Progenitor cell of endocrine pancreas (in vitro differentiated cells): ENCODE results near the gene TBX5. TPM values are rescaled to one million over a fixed set of nuclear protein-coding genes. Genes with fewer than 3 reads are reported as not detected.
A peak's percentile ranks its signal among the peaks of the same experiment; 100 is the strongest.

Experiments used
- DNase-seq: peaks from one replicate; pipeline ENCODE4 v3.0.0; 2021; ENCODE audit warnings: low spot score; ENCODE audit not compliant: unreplicated experiment
- H3K27ac Mint-ChIP-seq: 2 replicates; pipeline ENCODE4 v1.8.0; 2021; ENCODE audit warnings: mild to moderate bottlenecking, moderate library complexity, mixed read lengths
- H3K27me3 Mint-ChIP-seq: 2 replicates; pipeline ENCODE4 v1.8.0; 2021; ENCODE audit warnings: mixed read lengths
- H3K36me3 Mint-ChIP-seq: 2 replicates; pipeline ENCODE4 v1.8.0; 2022; ENCODE audit warnings: mixed read lengths; ENCODE audit not compliant: insufficient read depth
- H3K4me1 Mint-ChIP-seq: 2 replicates; pipeline ENCODE4 v1.8.0; 2021; ENCODE audit warnings: low read depth, mixed read lengths
- H3K4me3 Mint-ChIP-seq: 2 replicates; pipeline ENCODE4 v1.8.0; 2021; ENCODE audit warnings: low read depth, mild to moderate bottlenecking, moderate library complexity, mixed read lengths
- H3K9me3 Mint-ChIP-seq: 2 replicates; pipeline ENCODE4 v1.8.0; 2021; ENCODE audit warnings: low read depth, mixed read lengths
- CTCF ChIP-seq: fragments of 200-600 bp; sonication (generic); IDR thresholded peaks from one replicate; pipeline ENCODE4 v1.5.0; 2021; ENCODE audit warnings: antibody characterized with exemption, mild to moderate bottlenecking; ENCODE audit not compliant: unreplicated experiment
- total RNA-seq: library from RNA; stranded (reverse); gene quantifications from 2 replicates; pipeline ENCODE4 v1.2.1, GENCODE V29; 2021

The TBX5 gene
- total RNA-seq, 1 donor from 2014 or later = not detected

- no peak overlapping the region for H3K27ac Mint-ChIP-seq
- H3K36me3 Mint-ChIP-seq = no peaks in the 10 kb centered on the region
- H3K4me3 Mint-ChIP-seq = no peak overlapping the region
- peaks cover 11% of the 10 kb centered on the region for H3K4me1 Mint-ChIP-seq
- DNase-seq = no peak
- H3K27me3 Mint-ChIP-seq = peaks cover 48% of the 10 kb centered on the region
- no peak for TF ChIP-seq CTCF
- no peaks in the 10 kb centered on the region for H3K9me3 Mint-ChIP-seq
Measured at GRCh38 chr12:114391088-114391487, 14.9 kb downstream of the TBX5 start.

DNA sequence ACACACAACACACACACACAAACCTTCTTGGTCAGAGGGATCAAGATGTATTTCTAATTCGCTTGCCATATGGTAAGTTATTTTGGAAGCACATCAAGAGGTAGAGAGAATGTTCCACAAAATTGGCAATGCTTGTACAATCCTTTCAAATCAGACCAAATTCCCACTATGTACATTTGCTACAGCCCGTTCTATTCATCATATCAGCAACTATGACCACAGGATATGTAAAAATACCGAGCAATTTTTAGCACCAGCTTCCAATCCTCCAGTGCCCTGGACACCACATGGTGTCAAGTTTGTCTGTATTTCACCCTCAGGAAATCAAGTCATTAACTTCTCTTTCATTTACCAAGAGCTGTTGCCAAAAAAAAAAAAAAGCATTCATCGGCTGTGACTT, 21.2 kb downstream of the TBX5 start:
- Mint-ChIP-seq H3K27me3 (peaks cover 37% of the 10 kb centered on the region), H3K36me3 (no peaks in the 10 kb centered on the region), H3K9me3 (no peaks in the 10 kb centered on the region), H3K27ac (peak overlapping the region; percentile 43), H3K4me1 (no peaks in the 10 kb centered on the region), H3K4me3 (no peak overlapping the region)
- no peak for TF ChIP-seq CTCF
- DNase-seq = no peak

- TF ChIP-seq CTCF = no peak
- peaks cover 47% of the 10 kb centered on the region for H3K27me3 Mint-ChIP-seq
- no peak overlapping the region for H3K27ac Mint-ChIP-seq
- no peak overlapping the region for H3K4me3 Mint-ChIP-seq
- no peaks in the 10 kb centered on the region for H3K9me3 Mint-ChIP-seq
- H3K4me1 Mint-ChIP-seq = no peaks in the 10 kb centered on the region
- DNase-seq = no peak
- no peaks in the 10 kb centered on the region for H3K36me3 Mint-ChIP-seq
Measured at GRCh38 chr12:114381177-114381576, 24.8 kb downstream of the TBX5 start.

- H3K9me3 Mint-ChIP-seq = peaks cover 4% of the 10 kb centered on the region
- no peak for DNase-seq
- no peaks in the 10 kb centered on the region for H3K4me1 Mint-ChIP-seq
- H3K36me3 Mint-ChIP-seq = peaks cover 2% of the 10 kb centered on the region
- H3K27ac Mint-ChIP-seq = no peak overlapping the region
- H3K4me3 Mint-ChIP-seq = no peak overlapping the region
- H3K27me3 Mint-ChIP-seq = peaks cover 33% of the 10 kb centered on the region
- no peak for TF ChIP-seq CTCF
Measured at GRCh38 chr12:114371733-114372132, 34.2 kb downstream of the TBX5 start.

DNA sequence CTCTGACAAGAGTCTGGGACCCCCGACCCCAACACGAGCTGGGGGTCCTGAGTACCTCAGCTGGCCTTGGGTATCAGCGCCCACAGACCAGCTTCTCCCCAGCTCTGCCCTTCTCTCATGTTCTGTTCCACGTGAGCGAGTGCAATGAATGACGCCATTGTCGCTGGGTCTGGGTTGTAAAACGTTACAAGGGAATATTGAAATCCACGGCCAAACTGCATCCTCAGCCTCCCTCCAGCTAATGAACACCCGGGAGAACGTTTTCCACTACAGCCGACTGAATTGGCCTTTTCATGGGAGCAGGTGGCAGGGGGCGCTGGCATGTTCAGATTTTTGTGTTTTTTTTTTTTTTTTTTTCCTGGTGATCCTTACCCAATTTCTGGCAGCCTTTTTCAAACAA, 34.7 kb downstream of the TBX5 start:
- no peak for DNase-seq
- no peaks in the 10 kb centered on the region for H3K4me1 Mint-ChIP-seq
- H3K36me3 Mint-ChIP-seq = peaks cover 2% of the 10 kb centered on the region
- no peak overlapping the region for H3K27ac Mint-ChIP-seq
- TF ChIP-seq CTCF = no peak
- H3K4me3 Mint-ChIP-seq = no peak overlapping the region
- H3K9me3 Mint-ChIP-seq = peaks cover 6% of the 10 kb centered on the region
- peaks cover 31% of the 10 kb centered on the region for H3K27me3 Mint-ChIP-seq
